GM12878 (cell line): ENCODE results near the gene GSTCD. TPM values are rescaled to one million over a fixed set of nuclear protein-coding genes. Genes with fewer than 3 reads are reported as not detected.

Experiments
- ATAC-seq: fragments of 200-7000 bp; cut with Tn5 transposase; 3 replicates; pipeline ENCODE4 v1.9.1; 2020; ENCODE audit warnings: mild to moderate bottlenecking, moderate library complexity
- BruUV-seq: library from RNA; stranded (reverse); fragments of 400-500 nt; replicated peaks from 2 replicates; lab custom pipeline; 2021; lab: Mats Ljungman, UMichigan
- CTCF ChIA-PET: fragments of 300-600 bp; sonication (Branson Sonifier 250); formaldehyde crosslinking; extraction: SDS; loops from one replicate; lab custom pipeline; 2021; ENCODE audit warnings: inconsistent platforms; lab: Yijun Ruan, JAX
- POLR2A ChIA-PET: fragments of 350-600 bp; formaldehyde crosslinking; extraction: SDS; loops from one replicate; lab custom pipeline; 2021; ENCODE audit warnings: inconsistent platforms; lab: Charles Lee
- RAD21 ChIA-PET: fragments of 300-600 bp; sonication (Branson Sonifier 250); formaldehyde crosslinking; loops from one replicate; lab custom pipeline; 2023; ENCODE audit warnings: antibody characterized with exemption; ENCODE audit not compliant: unreplicated experiment; lab: Charles Lee
- SMC1A ChIA-PET: fragments of 300-600 bp; sonication (Branson Sonifier 250); formaldehyde crosslinking; loops from one replicate; lab custom pipeline; 2023; ENCODE audit not compliant: unreplicated experiment, uncharacterized antibody; lab: Charles Lee
- DNase-seq: peaks from one replicate; pipeline ENCODE4 v3.0.0-alpha.2; 2011; ENCODE audit warnings: low read depth, low spot score
- FAIRE-seq: peaks from 3 replicates; lab custom pipeline; 2011; peaks lifted over from hg19 to GRCh38; lab: Jason Lieb, UNC
- H2AFZ ChIP-seq: 2 replicates; pipeline ENCODE4 v1.6.0; 2011; ENCODE audit warnings: low read depth, low read length, control low read depth; ENCODE audit not compliant: control insufficient read depth
- H3K27ac ChIP-seq: 2 replicates; pipeline ENCODE4 v1.5.1; 2011; ENCODE audit warnings: control low read depth; ENCODE audit not compliant: control insufficient read depth, insufficient read depth
- H3K27me3 ChIP-seq, 2 experiments: replicated peaks in 1 of 2; 2 replicates each; pipeline versions ENCODE4 v1.6.0 to v1.6.1; 2011; ENCODE audit warnings: low read length in 1 of 2; ENCODE audit not compliant: control insufficient read depth in 2 of 2, insufficient read depth in 2 of 2
- H3K36me3 ChIP-seq, 2 experiments: 2 replicates each; pipeline ENCODE4 v1.5.1; 2011; ENCODE audit warnings: low read length in 1 of 2; ENCODE audit not compliant: control insufficient read depth in 2 of 2, insufficient read depth in 2 of 2
- H3K4me1 ChIP-seq: 2 replicates; pipeline ENCODE4 v1.6.1; 2011; ENCODE audit warnings: mild to moderate bottlenecking, low read length, moderate library complexity, mixed read lengths; ENCODE audit not compliant: control insufficient read depth, insufficient read depth
- H3K4me2 ChIP-seq: 2 replicates; pipeline ENCODE4 v1.6.0; 2011; ENCODE audit warnings: control low read depth; ENCODE audit not compliant: control insufficient read depth, insufficient read depth
- H3K4me3 ChIP-seq: fragments of 200-600 bp; sonication (generic); 2 replicates; pipeline ENCODE4 v1.5.1; 2016
- H3K79me2 ChIP-seq: 2 replicates; pipeline ENCODE4 v1.6.0; 2011; ENCODE audit warnings: low read length; ENCODE audit not compliant: control insufficient read depth, insufficient read depth
- H3K9ac ChIP-seq: 2 replicates; pipeline ENCODE4 v1.8.0; 2011; ENCODE audit warnings: low read length, control low read depth, mixed read lengths; ENCODE audit not compliant: control insufficient read depth, insufficient read depth
- H3K9me3 ChIP-seq: replicated peaks from 3 replicates; pipeline ENCODE4 v1.5.1; 2011; ENCODE audit warnings: mild to moderate bottlenecking, low read length; ENCODE audit not compliant: control insufficient read depth, insufficient read depth
- H4K20me1 ChIP-seq: 2 replicates; pipeline ENCODE4 v1.6.0; 2011; ENCODE audit not compliant: control insufficient read depth, insufficient read depth
- MEF2B ChIP-seq: fragments of 450-650 bp; IDR thresholded peaks from 2 replicates; pipeline ENCODE4 v1.6.1; 2018; ENCODE audit warnings: mild to moderate bottlenecking, moderate library complexity; ENCODE audit not compliant: partially characterized antibody, poor library complexity, severe bottlenecking
- NFIC ChIP-seq: IDR thresholded peaks from 2 replicates; pipeline ENCODE4 v1.6.1; 2012; ENCODE audit warnings: low read depth, mild to moderate bottlenecking, inconsistent platforms, low read length, moderate library complexity
- POLR2A ChIP-seq: IDR thresholded peaks from 2 replicates; pipeline ENCODE4 v1.6.1; 2011; ENCODE audit warnings: low read depth, mild to moderate bottlenecking, low read length
- ZNF384 ChIP-seq: IDR thresholded peaks from 2 replicates; pipeline ENCODE4 v1.6.1; 2012; ENCODE audit warnings: low read depth, mild to moderate bottlenecking, low read length, improper control_type of control experiment, borderline replicate concordance
- WGBS: methylation state at CpG from one replicate; pipeline ENCODE4 v1.1.6; 2016; ENCODE audit warnings: low lambda C conversion rate; ENCODE audit not compliant: insufficient replicate concordance, insufficient coverage; ENCODE audit errors: missing lambda C conversion rate; 5-methylcytosine and 5-hydroxymethylcytosine counted together
- in situ Hi-C: fragments of 300-500 bp; cut with MboI; formaldehyde crosslinking; loops from 9 replicates; pipeline ENCODE4 v1.14.3; 2018; ENCODE audit warnings: mixed read lengths
- intact Hi-C: fragments of 100-400 bp; cut with micrococcal nuclease; formaldehyde crosslinking; loops from one replicate; pipeline ENCODE4 v1.14.2; 2022; ENCODE audit not compliant: unreplicated experiment
- polyA plus RNA-seq, 11 experiments: library from polyadenylated mRNA; depleted of rRNA in 4 of 11; unstranded in 6 of 11; stranded (reverse) in 5 of 11; fragments of >200 nt; fragmentation: Nextera tagmentation in 4 of 11; fragmentation: Illumina TruSeq in 1 of 11; extraction: Ambion mirVana in 4 of 11; extraction: Trizol in 1 of 11; gene quantifications; 1 replicate in 1 of 11; 2 replicates in 10 of 11; pipeline versions ENCODE4 v1.2.1 to v1.2.3, GENCODE V29; 2011 to 2016; ENCODE audit warnings: inconsistent platforms in 2 of 11, missing spikeins in 2 of 11, low read depth in 1 of 11
- total RNA-seq, 4 experiments: library from RNA; depleted of rRNA in 3 of 4; stranded (reverse); fragments of >200 nt in 3 of 4; fragmentation: Illumina TruSeq in 1 of 4; extraction: Trizol in 1 of 4; gene quantifications; 2 replicates each; pipeline versions ENCODE4 v1.2.1 to v1.2.3, GENCODE V29; 2013 to 2021

Gene GSTCD
- total and polyA plus RNA-seq, 10 of the 15 experiments (the other 5 are each of a cell fraction or from before 2014, with no cell fraction given) = 4.3 to 28.4 (median 14.1) TPM

- Histone ChIP-seq H3K9ac (no peak overlapping the region), H3K36me3 (no peaks in the 10 kb centered on the region), H3K4me3 (no peak overlapping the region), H3K27ac (no peak overlapping the region), H3K4me2 (no peak overlapping the region)
- BruUV-seq = no TSS peak
- DNase-seq = no peak
- RAD21 ChIA-PET = no interaction called here
- SMC1A ChIA-PET = interaction anchor here (1.4 kb wide), 1 partner anchor 20 kb away, joined by 4 read pairs; no protein-coding TSS in a partner anchor
- WGBS = 85% methylated on average over 1 of the region's 1 CpG
- no peak for TF ChIP-seq ZNF384
- TF ChIP-seq POLR2A = no peak
- TF ChIP-seq NFIC = no peak
- TF ChIP-seq MEF2B = no peak
- TF ChIP-seq, all 136 proteins: peak for 0
- ATAC-seq (no peak), FAIRE-seq (no peak)
- H4K20me1 ChIP-seq = no peaks in the 10 kb centered on the region
- H2AFZ ChIP-seq = no peak overlapping the region
- ChIA-PET CTCF (interaction anchor here (1.2 kb wide), 1 partner anchor 121 kb away, joined by 3 read pairs; no protein-coding TSS in a partner anchor), POLR2A (no interaction called here)
- no peaks in the 10 kb centered on the region for H3K4me1 ChIP-seq
- H3K9me3 ChIP-seq = no peaks in the 10 kb centered on the region
- no peaks in the 10 kb centered on the region for H3K27me3 ChIP-seq
- in situ Hi-C loops (no loop called here), intact Hi-C loops (no loop called here)
- H3K79me2 ChIP-seq = no peaks in the 10 kb centered on the region
Measured at GRCh38 chr4:105815701-105816100, 107.1 kb downstream of the GSTCD start.

- no peak for FAIRE-seq
- CTCF ChIA-PET = no interaction called here
Measured at GRCh38 chr4:105822061-105822460, 113.5 kb downstream of the GSTCD start.

More at GRCh38 chr4:105822061-105822460, 113.5 kb downstream of the GSTCD start:
- no peak overlapping the region for H3K27ac ChIP-seq
- DNase-seq = no peak
- in situ Hi-C loops = no loop called here
- ATAC-seq = no peak
- no peak overlapping the region for H2AFZ ChIP-seq
- BruUV-seq = no TSS peak
- TF ChIP-seq POLR2A = no peak
- no peak overlapping the region for H3K4me3 ChIP-seq
- no peaks in the 10 kb centered on the region for H3K27me3 ChIP-seq
- ChIA-PET RAD21 (no interaction called here), SMC1A (no interaction called here), POLR2A (no interaction called here)
- peaks cover 0 to 4% of the 10 kb centered on the region in 2 experiments; a peak in 1 of 4 replicates for H3K36me3 ChIP-seq
- H3K4me1 ChIP-seq = no peaks in the 10 kb centered on the region
- no peak overlapping the region for H3K4me2 ChIP-seq
- intact Hi-C loops = no loop called here
- H3K9ac ChIP-seq = no peak overlapping the region
- no peaks in the 10 kb centered on the region for H4K20me1 ChIP-seq
- H3K79me2 ChIP-seq = no peaks in the 10 kb centered on the region
- H3K9me3 ChIP-seq = no peaks in the 10 kb centered on the region
